Suprapubic skin (tissue), 4 donors: Measurements from ENCODE around the gene IL1RAP. TPM values are rescaled to one million over a fixed set of nuclear protein-coding genes. Genes with fewer than 3 reads are reported as not detected.

Experiments
- DNase-seq, 2 donors: peaks; one replicate each; pipeline ENCODE4 v3.0.0-alpha.2; 2019; ENCODE audit warnings: low spot score in 2 of 2
- H3K27ac ChIP-seq: fragments of 200-600 bp; sonication (generic); one replicate; pipeline ENCODE4 v1.5.1; 2019
- H3K27me3 ChIP-seq: fragments of 200-600 bp; sonication (generic); one replicate; pipeline ENCODE4 v1.5.1; 2019
- H3K36me3 ChIP-seq: fragments of 200-600 bp; sonication (generic); one replicate; pipeline ENCODE4 v1.5.1; 2019
- H3K4me1 ChIP-seq: fragments of 200-600 bp; sonication (generic); one replicate; pipeline ENCODE4 v1.5.1; 2019
- H3K4me3 ChIP-seq: fragments of 200-600 bp; sonication (generic); one replicate; pipeline ENCODE4 v1.5.1; 2019; ENCODE audit warnings: mild to moderate bottlenecking
- H3K9me3 ChIP-seq: fragments of 200-600 bp; sonication (generic); one replicate; pipeline ENCODE4 v1.5.1; 2019
- CTCF ChIP-seq, 2 donors: fragments of 200-600 bp in 1 of 2; fragments of 450-650 bp in 1 of 2; sonication (generic) in 1 of 2; IDR thresholded peaks; one replicate each; pipeline ENCODE4 v1.5.1; 2016 to 2019; ENCODE audit warnings: antibody characterized with exemption in 2 of 2, mild to moderate bottlenecking in 1 of 2, moderate library complexity in 1 of 2
- EP300 ChIP-seq: sonication (generic); formaldehyde crosslinking; IDR thresholded peaks from one replicate; pipeline ENCODE4 v1.6.1; 2017; ENCODE audit warnings: antibody characterized with exemption
- POLR2A ChIP-seq, 2 donors: fragments of 450-650 bp; IDR thresholded peaks; one replicate each; pipeline ENCODE4 v1.6.1; 2017; ENCODE audit warnings: antibody characterized with exemption in 2 of 2, mild to moderate bottlenecking in 2 of 2, moderate library complexity in 2 of 2
- POLR2AphosphoS5 ChIP-seq, 3 donors: sonication (generic); formaldehyde crosslinking; IDR thresholded peaks; one replicate each; pipeline ENCODE4 v1.6.1; 2017; ENCODE audit warnings: antibody characterized with exemption in 3 of 3
- WGBS: methylation state at CpG from one replicate; pipeline ENCODE4 v1.1.5; 2018; 5-methylcytosine and 5-hydroxymethylcytosine counted together
- total RNA-seq, 4 donors: library from RNA; depleted of rRNA; stranded (reverse); fragments of >200 nt; gene quantifications; one replicate each; pipeline ENCODE4 v1.1.0, GENCODE V29; 2016

Gene IL1RAP
- total RNA-seq, 4 donors from 2014 or later: 27.5 to 44.0 (median 29.5) TPM

- Histone ChIP-seq H3K9me3 (no peaks in the 10 kb centered on the region), H3K4me3 (no peak overlapping the region), H3K27ac (no peak overlapping the region), H3K36me3 (peaks cover 24% of the 10 kb centered on the region), H3K27me3 (no peaks in the 10 kb centered on the region), H3K4me1 (no peaks in the 10 kb centered on the region)
- TF ChIP-seq POLR2A (IDR thresholded peaks at IDR 0.05): no peak
- no peak for TF ChIP-seq CTCF (IDR thresholded peaks at IDR 0.05)
- no peak for TF ChIP-seq EP300
- DNase-seq: no peak
- 84% methylated on average over 1 of the region's 1 CpG for WGBS
These were observed 107.2 kb downstream of the IL1RAP start for GRCh38 chr3:190620886-190621608.

GRCh38 chr3:190621927-190622326 is 108.0 kb downstream of the IL1RAP start:
- no peak overlapping the region for H3K27ac ChIP-seq
- H3K36me3 ChIP-seq: peaks cover 24% of the 10 kb centered on the region
- WGBS: 73% methylated on average over 3 of the region's 3 CpGs
- H3K4me1 ChIP-seq: no peaks in the 10 kb centered on the region
- no peaks in the 10 kb centered on the region for H3K27me3 ChIP-seq
- no peak for DNase-seq
- no peaks in the 10 kb centered on the region for H3K9me3 ChIP-seq
- no peak for TF ChIP-seq POLR2A (IDR thresholded peaks at IDR 0.05)
- no peak for TF ChIP-seq CTCF (IDR thresholded peaks at IDR 0.05)
- no peak for TF ChIP-seq EP300
- TF ChIP-seq POLR2AphosphoS5 (IDR thresholded peaks at IDR 0.05): no peak
- H3K4me3 ChIP-seq: no peak overlapping the region

- H3K4me3 ChIP-seq: no peak overlapping the region
- 52% methylated on average over 5 of the region's 5 CpGs for WGBS
- no peak for TF ChIP-seq POLR2A (IDR thresholded peaks at IDR 0.05)
- TF ChIP-seq EP300: no peak
- TF ChIP-seq CTCF (IDR thresholded peaks at IDR 0.05): no peak
- no peak for TF ChIP-seq POLR2AphosphoS5 (IDR thresholded peaks at IDR 0.05)
- H3K27ac ChIP-seq: no peak overlapping the region
- no peaks in the 10 kb centered on the region for H3K9me3 ChIP-seq
- no peaks in the 10 kb centered on the region for H3K27me3 ChIP-seq
- DNase-seq: no peak
- H3K36me3 ChIP-seq: peaks cover 28% of the 10 kb centered on the region
- no peaks in the 10 kb centered on the region for H3K4me1 ChIP-seq
These were observed 110.4 kb downstream of the IL1RAP start for GRCh38 chr3:190624282-190624681.

- Histone ChIP-seq H3K4me1 (no peaks in the 10 kb centered on the region), H3K27ac (no peak overlapping the region), H3K36me3 (peaks cover 31% of the 10 kb centered on the region), H3K4me3 (no peak overlapping the region), H3K27me3 (no peaks in the 10 kb centered on the region), H3K9me3 (no peaks in the 10 kb centered on the region)
- TF ChIP-seq POLR2AphosphoS5 (IDR thresholded peaks at IDR 0.05) (no peak), POLR2A (IDR thresholded peaks at IDR 0.05) (no peak), CTCF (IDR thresholded peaks at IDR 0.05) (no peak), EP300 (no peak)
- WGBS: 81% methylated on average over 7 of the region's 7 CpGs
- no peak for DNase-seq
These were observed 113.2 kb downstream of the IL1RAP start for GRCh38 chr3:190626951-190627620.

- no peaks in the 10 kb centered on the region for H3K9me3 ChIP-seq
- no peaks in the 10 kb centered on the region for H3K4me1 ChIP-seq
- TF ChIP-seq POLR2AphosphoS5 (IDR thresholded peaks at IDR 0.05): no peak
- TF ChIP-seq POLR2A (IDR thresholded peaks at IDR 0.05): no peak
- no peak for TF ChIP-seq CTCF (IDR thresholded peaks at IDR 0.05)
- no peak for TF ChIP-seq EP300
- no peak overlapping the region for H3K27ac ChIP-seq
- H3K27me3 ChIP-seq: no peaks in the 10 kb centered on the region
- peaks cover 16% of the 10 kb centered on the region for H3K36me3 ChIP-seq
- H3K4me3 ChIP-seq: no peak overlapping the region
- no peak for DNase-seq
- WGBS: 96% methylated on average over 4 of the region's 4 CpGs
These were observed 115.2 kb downstream of the IL1RAP start for GRCh38 chr3:190629088-190629487.
